Measurements from ENCODE around the gene ERRFI1.

Gene ERRFI1

DNA sequence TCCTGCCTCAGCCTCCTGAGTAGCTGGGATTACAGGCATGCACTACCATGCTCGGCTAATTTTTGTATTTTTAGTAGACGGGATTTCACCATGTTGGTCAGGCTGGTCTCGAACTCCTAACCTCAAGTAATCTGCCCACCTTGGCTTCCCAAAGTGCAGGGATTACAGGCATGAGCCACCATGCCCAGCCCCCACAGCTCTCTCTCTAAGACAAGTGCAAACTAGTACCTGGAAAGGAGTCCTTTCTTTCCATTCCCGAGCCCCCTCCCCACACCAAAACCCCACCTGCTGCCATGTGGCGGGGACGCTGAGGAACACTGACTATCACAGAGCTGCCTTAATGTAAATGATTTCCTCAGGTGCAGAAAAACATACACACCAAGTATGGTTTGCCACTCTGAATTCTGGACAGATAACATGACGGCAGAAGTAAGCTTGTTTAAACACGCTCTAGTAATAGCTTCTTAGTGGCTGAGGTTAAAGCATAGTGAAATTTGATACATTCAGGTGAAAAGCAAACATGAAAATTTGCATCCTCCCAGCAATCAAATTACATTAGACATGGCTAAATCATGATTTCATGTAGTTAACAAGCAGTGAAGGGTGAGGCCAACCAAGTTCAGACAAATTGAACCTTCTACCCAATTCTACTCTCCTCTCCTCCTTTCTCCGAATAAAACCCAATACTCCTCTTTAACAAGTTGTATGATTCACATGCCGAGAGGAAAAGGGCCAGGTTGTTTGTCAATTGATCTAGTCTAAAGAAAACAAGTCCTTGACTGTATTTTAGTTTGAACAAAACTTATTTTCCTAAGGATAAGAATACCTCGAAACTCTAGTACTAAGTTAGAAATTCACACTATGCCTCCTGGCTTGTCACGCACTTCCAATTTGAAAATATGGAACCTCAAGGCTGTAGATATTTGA lies 19.8 kb downstream of the ERRFI1 start:
- in situ Hi-C loops (cut with MboI; ENCODE audit: low sequenced_read_pairs) = no loop called here

DNA sequence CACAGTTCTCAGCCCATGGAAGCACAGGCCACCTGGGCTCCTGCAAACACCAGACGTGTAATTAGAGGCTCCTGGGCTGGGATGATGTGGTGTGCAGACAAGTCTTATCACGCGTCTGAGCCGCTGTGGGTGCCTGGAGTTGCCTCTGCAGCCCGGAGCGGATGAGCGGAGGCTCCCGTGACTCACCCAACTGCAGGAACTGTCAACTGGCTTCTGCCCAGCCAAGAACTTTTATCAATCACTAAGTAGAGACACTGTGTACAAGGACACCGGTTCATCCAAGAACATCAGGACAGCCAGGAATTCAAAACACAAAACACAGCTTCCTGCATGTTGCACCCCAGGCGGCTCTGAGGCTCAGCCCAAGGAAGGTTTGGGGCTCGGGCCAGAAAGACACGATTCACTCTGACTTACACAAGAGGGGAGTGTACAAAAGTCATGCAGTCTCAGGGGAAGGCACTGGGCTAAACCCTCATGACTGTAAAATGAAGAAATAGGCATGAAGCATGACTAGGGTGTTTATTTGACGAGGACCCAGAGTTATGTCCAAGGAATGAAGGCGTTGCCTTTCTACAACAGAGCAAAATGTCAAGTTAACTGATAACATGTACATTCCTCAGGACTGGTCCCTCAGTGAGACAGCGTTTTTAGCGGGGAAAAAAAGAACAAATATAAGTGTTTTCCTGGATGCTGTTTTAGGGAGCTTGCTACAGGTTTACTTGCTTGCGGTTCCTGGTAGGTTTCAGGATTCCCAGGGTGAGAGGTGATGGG lies 21.1 kb downstream of the ERRFI1 start:
- in situ Hi-C loops (cut with MboI; ENCODE audit: low sequenced_read_pairs) = no loop called here

DNA sequence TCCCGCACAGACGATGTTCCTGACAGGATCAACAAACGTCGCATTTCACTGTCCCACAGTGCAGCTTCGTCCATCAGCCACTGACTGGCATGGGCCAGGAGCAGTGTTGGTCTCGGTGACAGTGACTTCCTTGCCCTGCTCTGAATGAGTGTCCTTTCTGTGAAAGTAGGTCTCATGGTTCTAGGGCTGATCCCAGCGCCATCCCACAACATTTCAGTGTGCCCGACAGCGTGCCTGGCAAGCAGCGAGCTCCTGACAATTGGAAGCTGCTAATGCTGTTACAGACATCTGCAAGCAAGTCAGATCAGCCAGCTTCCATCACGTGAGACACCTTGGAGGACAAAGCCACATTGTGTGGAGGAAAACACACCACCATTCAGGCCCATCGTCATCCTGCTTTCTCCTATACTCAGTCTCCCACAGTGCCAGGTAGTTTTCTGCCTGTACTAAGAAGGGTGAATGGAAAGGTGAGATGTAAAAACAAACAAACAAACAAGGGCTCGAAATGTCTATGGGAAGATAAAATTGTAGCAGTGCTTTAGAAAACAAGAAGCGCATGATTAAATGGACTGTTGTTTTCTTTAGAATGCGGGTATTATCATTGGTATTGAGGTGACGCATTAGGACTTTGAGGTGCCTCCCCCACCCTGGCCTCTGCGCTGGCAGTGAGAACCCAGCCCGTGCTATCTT lies 21.9 kb downstream of the ERRFI1 start:
- in situ Hi-C loops (cut with MboI; ENCODE audit: low sequenced_read_pairs) = no loop called here

DNA sequence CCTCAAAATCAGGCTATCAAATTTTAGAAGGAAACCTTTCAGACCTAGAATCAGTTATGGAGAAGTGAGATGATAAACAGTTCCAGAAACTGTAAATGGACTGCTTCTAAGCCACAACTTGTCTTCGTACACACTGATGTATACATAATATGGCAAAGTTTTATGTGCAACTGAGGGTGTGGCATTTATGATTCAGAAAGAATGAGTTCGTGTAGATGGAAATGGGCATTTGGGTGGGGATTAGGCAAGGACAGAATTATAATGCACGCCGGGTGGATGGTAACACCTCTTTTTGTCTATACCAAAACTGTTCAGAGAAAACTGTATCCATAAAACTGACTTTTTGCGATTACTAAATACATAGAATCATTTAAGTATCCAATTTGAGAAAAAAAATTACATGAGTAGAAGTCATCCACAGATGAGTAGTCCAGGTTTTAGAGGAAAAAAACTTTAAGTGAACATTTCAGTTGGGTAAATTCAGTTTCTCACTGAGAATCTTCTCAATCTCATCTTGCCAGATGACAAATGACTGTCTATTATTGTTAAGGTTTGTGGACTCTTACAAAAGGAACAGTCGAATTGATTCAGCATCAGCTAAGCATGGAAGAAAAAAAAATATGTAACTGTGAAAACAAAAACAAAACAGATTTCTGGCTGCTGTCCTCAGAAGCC lies 22.5 kb downstream of the ERRFI1 start:
- in situ Hi-C loops (cut with MboI; ENCODE audit: low sequenced_read_pairs) = no loop called here

DNA sequence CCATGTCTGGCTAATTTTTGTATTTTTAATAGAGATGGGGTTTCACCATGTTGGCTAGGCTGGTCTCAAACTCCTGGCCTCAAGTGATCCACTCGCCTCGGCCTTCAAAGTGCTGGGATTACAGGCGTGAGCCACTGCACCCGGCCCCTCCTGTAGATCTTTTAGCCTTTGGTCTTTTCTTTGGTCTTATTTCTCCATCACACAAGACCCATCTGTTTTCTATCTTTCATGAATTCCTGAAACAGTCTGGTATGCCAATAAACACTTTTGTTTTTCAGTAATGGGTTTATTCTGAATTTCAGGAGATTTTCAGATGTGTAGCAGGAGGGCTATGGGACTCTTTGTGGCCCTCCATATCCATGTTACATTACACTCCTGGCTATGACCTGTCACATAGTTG lies 23.2 kb downstream of the ERRFI1 start:
- in situ Hi-C loops (cut with MboI; ENCODE audit: low sequenced_read_pairs) = no loop called here

DNA sequence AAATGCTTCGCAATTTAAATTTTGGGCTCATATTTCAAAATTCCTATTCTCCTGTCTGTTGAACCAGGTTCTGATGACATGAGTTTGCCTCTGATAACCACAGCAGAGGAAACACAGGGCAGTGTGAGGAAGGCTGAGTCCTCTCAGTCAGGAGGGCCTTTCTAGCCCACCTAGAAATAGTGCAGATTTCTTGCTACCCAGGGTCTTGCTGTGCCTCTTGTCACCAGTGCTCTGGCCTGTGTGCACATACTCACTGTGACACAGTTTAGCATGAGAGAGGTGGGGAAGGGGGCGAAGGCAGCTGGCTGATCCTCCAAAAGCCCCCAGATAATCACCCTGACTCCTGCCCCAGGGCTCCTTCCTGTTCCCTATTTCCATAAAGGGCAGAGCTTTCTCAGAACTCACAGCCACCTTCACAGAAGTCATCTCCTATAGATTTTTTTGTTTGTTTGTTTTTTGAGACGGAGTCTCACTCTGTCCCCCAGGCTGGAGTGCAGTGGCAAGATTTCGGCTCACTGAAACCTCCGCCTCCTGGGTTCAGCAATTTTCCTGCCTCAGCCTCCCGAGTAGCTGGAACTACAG lies 23.7 kb downstream of the ERRFI1 start:
- in situ Hi-C loops (cut with MboI; ENCODE audit: low sequenced_read_pairs) = no loop called here

DNA sequence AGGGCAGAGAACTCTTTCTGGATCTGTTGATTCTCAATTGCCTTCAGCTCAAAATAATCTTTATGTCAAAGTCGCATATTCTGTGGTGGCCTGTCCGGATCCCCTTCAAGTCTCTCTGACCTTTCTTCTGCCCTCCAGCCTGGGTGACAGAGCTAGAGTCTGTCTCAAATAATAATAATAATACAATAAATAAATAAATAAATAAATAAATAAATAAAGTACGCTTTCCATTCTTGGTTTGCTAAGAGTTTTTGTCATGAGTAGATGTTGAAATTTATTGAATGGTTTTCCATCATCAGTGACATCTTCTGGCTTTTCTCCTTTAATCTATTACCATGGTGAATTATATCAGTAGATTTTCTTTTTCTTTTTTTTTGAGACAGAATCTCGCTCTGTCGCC lies 30.7 kb downstream of the ERRFI1 start:
- in situ Hi-C loops (cut with MboI; ENCODE audit: low sequenced_read_pairs) = no loop called here

DNA sequence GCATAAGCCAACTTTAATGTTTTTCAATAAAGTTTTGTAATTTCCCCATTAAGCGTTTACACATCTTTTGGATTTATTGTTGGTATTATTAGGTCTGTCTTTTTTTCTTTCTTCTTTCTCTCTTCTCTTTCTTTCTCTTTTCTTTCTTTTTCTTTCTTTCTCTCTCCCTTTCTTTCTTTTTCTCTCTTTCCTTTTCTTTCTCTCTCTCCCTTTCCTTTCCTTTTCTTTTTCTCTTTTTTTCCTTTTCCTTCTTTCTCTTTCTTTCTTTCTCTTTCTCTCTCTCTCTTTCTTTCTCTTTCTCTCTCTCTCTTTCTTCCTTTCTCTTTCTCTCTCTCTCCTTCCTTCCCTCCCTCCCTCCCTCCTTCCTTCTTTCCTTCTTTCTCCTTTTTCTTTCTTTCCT lies 31.3 kb downstream of the ERRFI1 start:
- in situ Hi-C loops (cut with MboI; ENCODE audit: low sequenced_read_pairs) = no loop called here

DNA sequence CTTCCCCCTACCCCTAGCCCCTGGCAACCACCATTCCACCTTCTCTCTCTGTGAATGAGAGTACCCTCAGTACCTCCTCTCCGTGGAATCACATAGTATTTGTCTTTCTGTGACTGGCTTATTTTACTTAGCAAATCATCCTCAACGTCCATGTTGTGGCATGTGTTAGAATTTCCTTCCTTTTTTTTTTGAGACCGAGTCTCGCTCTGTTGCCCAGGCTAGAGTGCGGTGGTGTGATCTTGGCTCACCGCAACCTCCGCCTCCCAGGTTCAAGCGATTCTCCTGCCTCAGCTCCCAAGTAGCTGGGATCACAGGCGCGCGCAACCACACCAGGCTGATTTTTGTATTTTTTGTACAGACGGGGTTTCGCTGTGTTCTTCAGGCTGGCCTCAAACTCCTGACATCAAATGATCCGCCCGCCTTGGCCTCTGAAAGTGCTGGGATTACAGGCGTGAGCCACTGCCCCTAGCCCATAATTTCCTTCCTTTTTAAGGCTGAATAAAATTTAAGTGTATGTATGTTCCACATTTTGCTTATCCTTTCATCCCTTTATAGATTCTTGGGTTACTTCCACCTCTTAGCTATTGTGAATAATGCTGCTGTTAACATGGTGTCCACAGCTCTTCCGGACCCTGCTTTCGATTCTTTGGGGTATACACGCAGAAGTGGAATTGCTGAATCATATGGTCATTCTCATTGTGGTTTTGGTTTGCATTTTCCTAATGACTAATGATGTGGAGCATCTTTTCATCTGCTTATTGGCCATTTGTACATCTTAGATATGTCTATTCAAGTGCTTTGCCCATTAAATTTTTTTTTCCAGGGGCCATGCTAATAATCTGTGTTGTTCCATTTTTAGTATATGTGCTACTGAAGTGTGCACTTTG lies 32.3 kb downstream of the ERRFI1 start:
- in situ Hi-C loops (cut with MboI; ENCODE audit: low sequenced_read_pairs) = no loop called here

DNA sequence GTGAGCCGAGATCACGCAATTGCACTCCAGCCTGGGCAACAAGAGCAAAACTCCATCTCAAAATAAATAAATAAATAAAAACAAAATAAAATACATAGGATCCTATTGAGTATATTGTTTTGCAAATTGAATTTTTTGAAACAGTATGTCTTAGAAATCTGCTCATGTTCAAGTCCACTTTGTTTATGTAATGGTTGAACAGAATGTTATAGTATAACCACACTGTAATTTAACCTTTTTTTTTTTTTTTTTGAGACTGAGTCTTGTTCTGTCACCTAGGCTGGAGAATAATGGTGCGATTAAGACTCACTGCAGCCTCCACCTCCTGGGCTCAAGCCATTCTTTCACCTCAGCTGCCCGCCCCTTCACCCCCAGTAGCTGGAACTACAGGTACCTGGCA lies 33.2 kb downstream of the ERRFI1 start:
- in situ Hi-C loops (cut with MboI; ENCODE audit: low sequenced_read_pairs) = no loop called here

DNA sequence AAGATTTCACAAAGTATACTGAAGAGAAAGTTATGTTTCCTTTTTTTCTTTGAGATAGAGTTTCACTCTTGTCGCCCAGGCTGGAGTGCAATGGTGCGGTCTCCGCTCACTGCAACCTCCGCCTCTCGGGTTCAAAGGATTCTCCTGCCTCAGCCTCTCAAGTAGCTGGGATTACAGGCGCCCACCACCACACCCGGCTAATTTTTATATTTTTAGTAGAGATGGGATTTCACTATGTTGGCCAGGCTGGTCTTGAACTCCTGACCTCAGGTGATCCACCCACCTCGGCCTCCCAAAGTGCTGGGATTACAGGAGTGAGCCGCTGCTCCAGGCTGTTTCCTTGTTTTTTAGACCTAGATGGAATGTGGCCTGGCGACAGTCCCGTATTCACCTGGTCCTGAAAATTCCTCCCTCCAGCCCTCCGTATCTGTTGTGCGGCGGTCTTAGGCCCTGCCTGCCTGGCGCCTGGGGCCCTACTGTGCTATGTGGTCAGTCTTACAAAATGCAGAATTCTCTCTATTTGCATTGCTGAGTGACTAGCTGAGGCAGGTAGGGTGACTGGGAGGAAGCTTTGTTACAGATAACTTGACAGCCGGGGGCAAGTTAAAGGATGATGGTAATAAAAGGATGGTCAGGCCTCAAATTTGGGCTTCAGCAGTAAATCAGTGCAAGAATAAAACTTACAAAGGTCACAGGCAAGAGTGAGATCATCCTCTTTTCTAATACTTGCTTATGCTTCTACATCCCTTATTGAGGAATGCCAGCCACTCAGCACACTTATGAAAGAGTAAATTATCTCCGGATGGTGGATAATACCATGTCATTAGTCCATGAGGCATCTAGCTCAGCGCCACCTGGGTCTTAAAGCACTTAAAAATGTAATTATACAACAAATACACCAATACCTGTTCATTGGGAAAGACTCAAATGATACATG lies 34.3 kb downstream of the ERRFI1 start:
- in situ Hi-C loops (cut with MboI; ENCODE audit: low sequenced_read_pairs) = no loop called here

DNA sequence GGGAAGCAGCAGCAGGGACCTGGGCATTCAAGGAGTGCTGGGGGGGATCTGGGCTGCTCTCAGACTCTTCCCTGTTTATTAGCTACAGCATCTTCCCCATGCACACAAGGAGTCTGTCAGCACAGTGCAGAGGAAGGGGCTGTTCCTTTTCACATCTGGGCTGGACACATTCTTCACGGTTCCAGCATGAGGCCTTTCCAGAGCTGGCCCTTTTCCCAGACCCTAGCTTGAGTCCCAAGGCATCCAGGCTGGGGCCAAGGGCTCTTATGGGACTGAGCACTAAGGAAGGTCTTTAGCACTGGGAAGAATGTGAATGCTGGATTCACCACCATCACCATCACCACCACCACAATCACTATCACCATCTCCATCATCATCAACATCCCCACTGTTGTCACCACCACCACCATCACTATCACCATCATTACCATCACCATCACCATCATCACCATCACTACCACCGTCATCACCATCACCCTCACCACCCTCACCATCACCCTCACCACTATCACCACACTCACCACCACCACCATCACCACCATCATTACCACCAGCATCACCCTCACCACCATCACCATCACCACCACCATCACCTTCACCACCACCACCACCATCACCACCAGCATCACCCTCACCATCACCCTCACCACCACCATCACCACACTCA lies 36.2 kb downstream of the ERRFI1 start:
- in situ Hi-C loops (cut with MboI; ENCODE audit: low sequenced_read_pairs) = no loop called here

DNA sequence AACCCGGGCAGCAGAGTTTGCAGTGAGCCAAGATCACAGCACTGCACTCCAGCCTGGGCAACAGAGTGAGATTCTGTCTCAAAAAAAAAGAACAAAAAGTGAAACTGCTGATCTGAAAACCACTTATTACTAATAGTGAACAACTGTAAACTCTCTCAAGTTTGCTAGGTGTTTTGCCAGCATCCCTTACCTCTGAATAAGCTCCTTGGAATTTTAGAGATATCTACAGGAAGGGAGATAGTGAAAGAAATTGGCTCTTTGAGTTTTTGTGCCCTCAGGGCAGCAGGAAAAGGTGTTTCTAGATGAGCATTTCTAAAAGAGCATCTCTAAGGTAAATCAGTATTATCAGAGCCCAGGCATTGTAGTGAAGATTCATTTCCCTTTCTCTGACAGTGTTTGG lies 37.5 kb downstream of the ERRFI1 start:
- in situ Hi-C loops (cut with MboI; ENCODE audit: low sequenced_read_pairs) = no loop called here

DNA sequence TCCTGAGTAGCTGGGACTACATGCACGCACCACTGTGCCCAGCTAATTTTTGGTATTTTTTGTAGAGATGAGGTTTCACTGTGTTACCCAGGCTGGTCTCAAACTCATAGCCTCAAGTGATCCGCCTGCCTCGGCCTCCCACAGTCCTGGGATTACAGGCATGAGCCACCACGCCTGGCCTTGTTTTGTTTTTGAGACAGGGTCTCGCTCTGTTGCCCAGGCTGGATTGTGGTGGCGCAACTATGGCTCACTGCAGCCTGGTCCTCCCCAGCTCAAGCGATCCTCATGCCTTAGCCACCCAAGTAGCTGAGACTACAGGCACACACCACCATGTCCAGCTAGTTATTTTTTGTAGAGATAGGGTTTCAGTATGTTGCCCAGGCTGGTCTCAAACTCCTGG lies 38.6 kb downstream of the ERRFI1 start:
- in situ Hi-C loops (cut with MboI; ENCODE audit: low sequenced_read_pairs) = no loop called here

DNA sequence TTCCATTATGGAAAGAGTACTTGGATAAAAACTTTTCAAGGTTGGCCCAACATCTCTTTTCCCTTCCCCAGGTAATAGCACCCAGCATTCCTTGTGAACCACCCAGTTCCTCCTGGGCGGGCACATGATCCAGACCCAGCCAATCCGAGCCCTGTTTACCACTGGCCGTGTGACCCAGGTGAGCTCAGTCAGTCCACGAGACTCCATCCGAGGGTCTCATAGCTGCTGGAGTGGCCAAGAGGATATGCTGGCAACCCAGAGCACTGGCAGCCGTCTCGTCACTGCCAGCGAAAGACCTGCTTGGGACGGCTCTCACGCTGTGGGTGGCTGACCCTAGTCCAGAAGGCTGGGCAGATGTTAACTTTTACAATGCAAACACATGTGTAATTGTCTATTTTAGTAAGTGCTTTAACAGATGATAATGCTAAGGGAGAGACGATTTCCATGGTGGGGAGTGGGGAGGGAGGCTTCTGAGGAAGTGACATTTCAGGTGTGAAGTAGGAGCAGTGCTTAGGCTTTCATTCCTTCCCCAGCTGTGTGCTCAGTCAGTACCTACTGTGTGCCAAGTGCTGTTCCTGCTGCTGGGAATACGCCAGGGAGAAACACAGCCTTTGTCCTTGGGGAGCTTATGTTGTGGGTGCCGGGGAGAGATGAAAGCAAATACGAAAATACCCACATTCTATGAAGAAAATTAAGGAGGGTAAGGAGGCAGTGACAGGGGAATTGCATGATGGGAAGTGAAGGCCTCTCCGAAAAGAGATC lies 40.1 kb downstream of the ERRFI1 start:
- in situ Hi-C loops (cut with MboI; ENCODE audit: low sequenced_read_pairs) = no loop called here

DNA sequence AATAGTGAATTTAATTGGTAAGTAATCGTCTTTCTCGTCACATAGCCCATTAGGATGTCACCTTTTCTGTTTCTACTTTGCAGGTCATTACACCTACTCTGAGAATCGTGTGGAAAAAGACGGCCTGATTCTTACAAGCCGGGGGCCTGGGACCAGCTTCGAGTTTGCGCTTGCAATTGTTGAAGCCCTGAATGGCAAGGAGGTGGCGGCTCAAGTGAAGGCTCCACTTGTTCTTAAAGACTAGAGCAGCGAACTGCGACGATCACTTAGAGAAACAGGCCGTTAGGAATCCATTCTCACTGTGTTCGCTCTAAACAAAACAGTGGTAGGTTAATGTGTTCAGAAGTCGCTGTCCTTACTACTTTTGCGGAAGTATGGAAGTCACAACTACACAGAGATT lies 41.3 kb downstream of the ERRFI1 start:
- in situ Hi-C loops (cut with MboI; ENCODE audit: low sequenced_read_pairs) = no loop called here

DNA sequence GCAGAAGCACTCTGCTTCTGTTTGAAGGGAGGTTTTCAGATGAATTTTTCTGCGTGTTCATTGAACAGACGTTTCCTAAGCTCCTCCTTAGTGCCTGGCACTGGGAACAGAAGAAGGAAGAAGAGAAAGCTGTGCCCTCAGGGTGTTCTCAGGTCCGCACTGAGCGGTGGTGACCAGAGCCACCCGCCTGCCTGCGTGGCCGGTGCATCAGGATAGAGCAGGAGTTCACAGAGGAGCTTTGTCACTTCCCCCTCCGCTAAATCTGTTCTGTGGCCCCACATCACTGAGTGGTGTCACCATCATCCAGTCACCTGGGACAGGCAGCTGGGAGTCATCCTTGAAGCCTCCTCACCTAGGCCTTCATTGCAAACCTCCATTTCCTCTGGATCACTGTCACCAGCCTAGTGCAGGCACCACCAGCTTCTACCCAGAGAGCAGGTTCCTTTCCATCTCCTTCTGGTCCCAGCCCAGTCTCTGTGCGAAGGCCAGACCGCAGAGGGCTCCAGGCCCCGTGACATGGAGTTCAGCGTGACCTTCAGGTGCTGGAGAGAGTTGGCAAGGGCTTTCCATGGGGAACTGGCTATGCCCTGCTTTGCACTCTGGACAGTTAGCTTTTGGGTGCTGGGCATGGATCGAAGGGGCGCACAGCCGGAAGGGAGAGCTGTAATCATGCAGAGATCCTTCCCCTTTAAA lies 42.9 kb downstream of the ERRFI1 start:
- in situ Hi-C loops (cut with MboI; ENCODE audit: low sequenced_read_pairs) = no loop called here
